GM19023 (cell line): Measurements from ENCODE around the gene GNG4.
"Not testable (repeated sequence)": the region's sequence is repeated elsewhere in the genome, so short reads cannot be mapped to it uniquely, and the experiment has no call there.

ENCODE experiments used
- ATAC-seq: cut with Tn5 transposase; IDR thresholded peaks from one replicate; pipeline ENCODE4 v1.9.1; 2021; ENCODE audit warnings: mild to moderate bottlenecking, moderate library complexity; ENCODE audit not compliant: unreplicated experiment

GNG4 gene

DNA sequence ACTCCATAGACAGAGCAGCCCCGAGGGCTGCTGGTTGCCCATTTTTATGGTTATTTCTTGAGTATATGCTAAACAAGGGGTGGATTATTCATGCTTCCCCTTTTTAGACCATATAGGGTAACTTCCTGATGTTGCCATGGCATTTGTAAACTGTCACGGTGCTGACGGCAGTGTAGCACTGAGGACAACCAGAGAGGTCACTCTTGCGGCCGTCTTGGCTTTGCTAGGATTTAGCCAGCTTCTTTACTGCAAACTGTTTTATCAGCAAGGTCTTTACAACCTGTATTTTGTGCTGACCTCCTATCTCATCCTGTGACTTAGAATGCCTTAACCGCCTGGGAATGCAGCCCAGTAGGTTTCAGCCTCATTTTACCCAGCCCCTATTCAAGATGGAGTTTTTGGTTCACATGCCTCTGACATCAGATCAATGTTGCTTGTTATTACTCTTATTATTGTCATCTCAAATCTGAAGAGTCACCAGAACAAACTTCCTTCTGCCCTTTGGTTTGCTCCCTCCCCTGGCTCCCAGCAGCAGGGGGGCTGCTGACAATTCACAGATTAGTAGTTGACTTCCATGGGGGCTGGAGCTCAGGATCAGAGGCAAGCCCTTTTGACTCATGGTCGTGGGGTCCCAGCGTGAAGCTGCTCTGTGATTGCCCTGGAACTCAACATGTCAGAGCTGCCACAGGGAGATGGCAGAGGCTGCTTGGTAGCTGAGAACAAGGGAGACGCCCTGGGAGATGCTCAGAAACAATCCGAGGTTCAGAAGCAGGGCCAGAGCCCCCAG, 103.0 kb downstream of the GNG4 start:
- ATAC-seq, result not testable (repeated sequence)

- no peak for ATAC-seq
These were observed 104.2 kb downstream of the GNG4 start for GRCh38 chr1:235545292-235545930.

- not testable (repeated sequence) for ATAC-seq
These were observed 106.7 kb downstream of the GNG4 start for GRCh38 chr1:235542845-235543244.

DNA sequence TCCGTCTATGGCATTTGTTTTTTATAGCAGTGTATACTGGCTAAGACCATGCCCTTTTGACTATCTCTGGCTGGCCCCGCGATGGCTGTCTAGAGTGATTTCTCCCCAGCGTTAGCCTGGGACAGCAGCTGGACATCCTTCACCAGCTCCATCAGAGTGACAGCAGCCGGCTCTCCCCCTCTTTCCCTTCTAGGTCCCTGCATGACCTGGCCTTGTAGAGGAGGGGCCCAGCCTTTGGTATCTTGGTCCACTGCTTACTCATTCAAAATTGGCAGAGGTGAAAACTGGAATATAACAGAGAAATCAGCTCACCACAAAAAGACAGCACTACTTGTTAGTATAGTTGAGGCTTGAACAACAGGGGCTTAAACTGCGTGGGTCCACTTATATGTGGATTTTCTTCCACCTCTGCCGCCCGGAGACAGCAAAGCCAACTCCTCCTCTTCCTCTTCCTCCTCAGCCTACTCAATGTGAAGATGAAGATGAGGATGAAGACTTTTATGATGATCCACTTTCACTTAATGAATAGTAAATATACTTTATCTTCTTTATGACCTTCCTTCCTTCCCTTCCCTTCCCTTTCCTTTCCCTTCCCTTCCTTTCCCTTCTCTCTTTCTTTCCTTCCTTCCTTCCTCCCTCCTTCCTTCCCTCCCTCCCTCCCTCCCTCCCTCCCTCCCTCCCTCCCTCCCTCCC, 116.0 kb downstream of the GNG4 start:
- no peak for ATAC-seq

DNA sequence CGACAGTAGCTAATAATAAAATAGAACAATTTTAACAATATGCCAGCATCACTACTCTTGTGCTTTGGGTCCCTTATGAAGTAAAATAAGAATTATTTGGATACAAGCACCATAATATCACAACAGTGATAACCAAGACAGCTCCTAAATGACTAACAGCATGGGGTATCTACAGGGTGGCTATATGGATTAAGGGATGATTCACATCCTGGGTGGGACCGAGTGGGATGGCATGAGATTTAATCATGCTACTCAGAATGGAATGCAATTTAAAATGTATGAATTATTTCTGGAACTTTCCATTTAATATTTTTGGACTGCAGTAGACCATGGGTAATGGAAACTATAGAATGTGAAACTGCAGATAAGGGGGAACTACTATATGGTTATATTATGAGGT, 117.2 kb downstream of the GNG4 start:
- ATAC-seq, result no peak

DNA sequence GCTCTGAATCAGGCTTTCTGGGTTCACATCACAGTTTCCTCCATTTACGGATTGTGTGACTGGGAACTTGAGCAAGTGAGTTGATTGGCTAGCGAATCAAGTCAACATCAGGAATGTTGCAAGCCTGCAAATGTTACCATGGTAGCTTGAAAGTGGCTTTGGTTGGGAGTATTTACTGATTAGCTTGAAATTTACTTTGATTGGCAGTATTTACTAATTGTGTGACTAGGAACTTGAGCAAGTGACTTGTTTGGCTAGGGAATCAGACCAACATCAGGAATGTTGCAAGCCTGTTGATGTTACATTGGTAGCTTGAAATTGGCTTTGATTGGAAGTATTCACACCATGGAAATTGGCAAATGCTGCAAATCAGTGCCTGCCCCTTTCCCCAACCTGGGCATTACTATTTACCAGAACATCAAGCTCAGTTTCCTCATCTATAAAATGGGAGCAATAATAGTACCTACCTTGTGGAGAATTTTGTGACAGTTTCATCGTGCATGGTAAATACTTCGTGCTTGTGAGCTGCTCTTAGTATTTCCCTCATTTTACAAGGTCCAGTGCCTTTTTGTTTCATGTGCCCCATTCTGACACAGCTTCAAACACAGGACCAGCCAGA, 122.3 kb downstream of the GNG4 start:
- no peak for ATAC-seq

GRCh38 chr1:235525314-235525713, 124.3 kb downstream of the GNG4 start:
- ATAC-seq, result no peak

GRCh38 chr1:235516862-235517446, 132.6 kb downstream of the GNG4 start:
- no peak for ATAC-seq

- no peak for ATAC-seq
These were observed 133.6 kb downstream of the GNG4 start for GRCh38 chr1:235515844-235516512.

GRCh38 chr1:235513495-235514366, 135.9 kb downstream of the GNG4 start:
- no peak for ATAC-seq

GRCh38 chr1:235511470-235512240, 137.9 kb downstream of the GNG4 start:
- ATAC-seq, result no peak

DNA sequence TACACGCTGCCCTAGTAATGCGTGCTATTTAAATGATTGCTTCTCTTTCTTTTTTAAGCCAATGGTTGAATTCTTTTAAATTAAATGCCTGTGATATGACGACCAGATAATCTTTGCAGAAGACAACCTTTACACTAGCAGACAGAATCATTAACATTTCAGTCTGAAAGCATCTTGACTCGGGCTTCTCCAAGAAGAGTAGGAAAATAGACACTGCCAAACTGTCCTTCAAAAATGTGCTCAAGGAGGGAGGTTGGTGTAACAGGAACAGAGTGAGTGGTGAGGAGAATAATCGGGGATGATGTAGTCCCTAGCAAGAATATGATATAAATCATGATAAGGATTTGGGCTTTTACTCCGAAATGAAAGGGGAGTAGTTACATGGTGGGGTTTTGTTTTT, 138.8 kb downstream of the GNG4 start:
- ATAC-seq, result no peak

DNA sequence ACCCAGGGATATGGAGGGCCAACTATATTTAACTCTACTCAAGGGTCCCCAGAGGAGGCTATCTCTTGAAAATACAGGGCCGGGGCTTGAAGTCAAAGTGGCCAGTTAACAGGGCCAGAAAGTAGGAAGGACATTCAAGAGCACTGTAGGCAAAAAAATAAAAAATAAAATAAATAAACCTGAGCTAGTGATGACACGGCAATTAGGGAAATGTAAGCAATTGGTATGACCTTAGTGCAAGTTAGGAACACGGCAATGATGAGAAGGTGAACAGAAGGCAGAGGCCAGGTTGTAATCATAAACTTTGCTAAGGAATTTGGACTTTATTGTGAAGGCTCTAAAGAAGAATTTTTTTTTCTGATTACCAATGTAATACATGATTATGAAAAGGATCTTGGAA, 142.0 kb downstream of the GNG4 start:
- no peak for ATAC-seq

GRCh38 chr1:235504494-235505222, 144.9 kb downstream of the GNG4 start:
- ATAC-seq, result peak; percentile 80

GRCh38 chr1:235504122-235504493, 145.5 kb downstream of the GNG4 start, which contains the start of gene B3GALNT2:
Gene B3GALNT2, minus strand, starts transcription at chr1:235504452. Its CDS starts 200 bp downstream, at chr1:235504252.
- ATAC-seq, result peak; percentile 49

- ATAC-seq, result peak; percentile 18
These were observed 146.0 kb downstream of the GNG4 start for GRCh38 chr1:235503403-235504121.

- ATAC-seq, result no peak
These were observed 146.8 kb downstream of the GNG4 start for GRCh38 chr1:235502601-235503402.
